Breast epithelium (tissue), 3 donors: ENCODE data around the gene ALDH2.

Source experiments
- POLR2A ChIP-seq: fragments of 450-650 bp; IDR thresholded peaks from one replicate; pipeline ENCODE4 v1.6.1; 2016; ENCODE audit warnings: antibody characterized with exemption, mild to moderate bottlenecking, moderate library complexity
- TF ChIP-seq, protein P1 (sequence below), 3 donors: fragments of 450-650 bp; IDR thresholded peaks; one replicate each; pipeline ENCODE4 v1.5.1; 2016 to 2017; ENCODE audit warnings: antibody characterized with exemption in 3 of 3, mild to moderate bottlenecking in 3 of 3, moderate library complexity in 3 of 3

DNA sequence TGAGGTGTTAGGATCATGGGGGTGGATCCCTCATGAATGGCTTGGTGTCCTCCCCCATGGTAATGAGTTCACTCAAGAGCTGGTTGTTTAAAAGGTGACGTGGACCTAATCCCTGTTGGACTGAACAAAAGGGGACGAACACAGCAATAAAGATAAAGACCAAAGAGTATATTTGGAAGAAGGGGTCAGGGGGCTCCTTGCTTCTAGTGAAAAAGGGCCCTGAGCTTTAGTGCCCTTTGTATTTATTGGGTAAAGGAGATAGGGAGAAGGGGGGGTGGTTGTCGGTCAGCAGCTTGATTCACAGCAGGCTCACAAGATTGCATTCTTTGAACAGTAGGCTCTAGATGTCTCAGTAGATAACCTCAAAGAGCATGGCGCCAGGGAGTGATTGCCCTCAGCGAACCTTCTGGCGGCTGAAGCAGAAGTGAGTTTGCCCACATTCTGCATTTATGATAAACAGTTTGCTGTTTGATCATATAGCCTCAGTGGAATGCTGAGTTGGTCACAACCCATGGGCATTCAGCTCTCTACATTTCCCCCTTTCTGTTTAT is 49.4 kb downstream of the ALDH2 start:
- no peak for TF ChIP-seq POLR2A
- TF ChIP-seq, protein P1, sequence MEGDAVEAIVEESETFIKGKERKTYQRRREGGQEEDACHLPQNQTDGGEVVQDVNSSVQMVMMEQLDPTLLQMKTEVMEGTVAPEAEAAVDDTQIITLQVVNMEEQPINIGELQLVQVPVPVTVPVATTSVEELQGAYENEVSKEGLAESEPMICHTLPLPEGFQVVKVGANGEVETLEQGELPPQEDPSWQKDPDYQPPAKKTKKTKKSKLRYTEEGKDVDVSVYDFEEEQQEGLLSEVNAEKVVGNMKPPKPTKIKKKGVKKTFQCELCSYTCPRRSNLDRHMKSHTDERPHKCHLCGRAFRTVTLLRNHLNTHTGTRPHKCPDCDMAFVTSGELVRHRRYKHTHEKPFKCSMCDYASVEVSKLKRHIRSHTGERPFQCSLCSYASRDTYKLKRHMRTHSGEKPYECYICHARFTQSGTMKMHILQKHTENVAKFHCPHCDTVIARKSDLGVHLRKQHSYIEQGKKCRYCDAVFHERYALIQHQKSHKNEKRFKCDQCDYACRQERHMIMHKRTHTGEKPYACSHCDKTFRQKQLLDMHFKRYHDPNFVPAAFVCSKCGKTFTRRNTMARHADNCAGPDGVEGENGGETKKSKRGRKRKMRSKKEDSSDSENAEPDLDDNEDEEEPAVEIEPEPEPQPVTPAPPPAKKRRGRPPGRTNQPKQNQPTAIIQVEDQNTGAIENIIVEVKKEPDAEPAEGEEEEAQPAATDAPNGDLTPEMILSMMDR (IDR thresholded peaks at IDR 0.05) = no peak
